Measurements from ENCODE around the gene LRRC41. TPM values are rescaled to one million over a fixed set of nuclear protein-coding genes. Genes with fewer than 3 reads are reported as not detected.

The LRRC41 gene
- total and polyA plus RNA-seq, 2 experiments from 2014 or later: 20.1 to 69.4 TPM

DNA sequence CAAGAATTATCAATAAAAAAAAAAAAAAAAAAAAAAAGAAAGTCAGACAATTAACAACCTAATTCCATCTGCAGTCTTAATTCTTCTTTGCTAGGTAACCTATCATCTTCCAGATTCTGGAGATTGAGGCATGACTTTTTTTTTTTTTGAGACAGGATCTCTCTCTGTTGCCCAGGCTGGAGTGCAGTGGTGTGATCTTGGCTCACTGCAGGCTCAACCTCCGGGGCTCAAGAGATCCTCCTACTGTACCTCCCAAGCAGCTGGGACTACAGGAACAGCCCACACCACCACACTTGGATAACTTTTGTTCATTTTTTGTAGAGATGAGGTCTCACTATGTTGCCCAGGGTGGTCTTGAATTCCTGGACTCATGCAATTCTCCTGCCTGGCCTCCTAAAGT lies 60.5 kb downstream of the LRRC41 start:
- Histone ChIP-seq H2AFZ (no peak overlapping the region), H3K79me2 (replicated peaks; ENCODE audit: insufficient read depth) (no peaks in the 10 kb centered on the region), H3K4me2 (no peak overlapping the region), H3K27me3 (ENCODE audit: insufficient read depth) (no peaks in the 10 kb centered on the region), H3F3A (replicated peaks; ENCODE audit: low read depth) (0 out of 2 replicates have a peak, but pooled peaks cover 2% of the 10 kb centered on the region), H3K9me2 (ENCODE audit: insufficient read depth) (no peaks in the 10 kb centered on the region), H3K4me1 (ENCODE audit: insufficient read depth) (no peaks in the 10 kb centered on the region), H3K36me3 (ENCODE audit: insufficient read depth) (no peaks in the 10 kb centered on the region), H3K27ac (ENCODE audit: low read depth) (no peak overlapping the region), H3K4me3 (no peak overlapping the region), H4K20me1 (replicated peaks; ENCODE audit: insufficient read depth) (no peaks in the 10 kb centered on the region)
- peaks cover 22% of the 10 kb centered on the region for H3K36me3 Mint-ChIP-seq (ENCODE audit: low read depth)
- DNase-seq (ENCODE audit: low spot score) (no peak), ATAC-seq (no peak)
- H3K27me3 Mint-ChIP-seq (ENCODE audit: insufficient read depth, low read depth, poor library complexity): peaks cover 15% of the 10 kb centered on the region
- no peaks in the 10 kb centered on the region; the same call in 2 of the 3 replicates for H3K4me1 Mint-ChIP-seq
- H3K4me3 Mint-ChIP-seq: no peak overlapping the region
- peaks cover 29% of the 10 kb centered on the region for H3K9me3 Mint-ChIP-seq
- H3K27ac Mint-ChIP-seq: no peak overlapping the region
- no peak for TF ChIP-seq STAT1 (IDR thresholded peaks at IDR 0.05; ENCODE audit: unreplicated experiment)
- TF ChIP-seq CTCF (conservative IDR thresholded peaks at IDR 0.05; ENCODE audit: low read depth in 2 of 2): no peak
- no peak for TF ChIP-seq ZNF331 (CRISPR knock-in tag; IDR thresholded peaks at IDR 0.05; ENCODE audit: low read depth)
- TF ChIP-seq ZNF114 (CRISPR knock-in tag; IDR thresholded peaks at IDR 0.05): no peak
- TF ChIP-seq, protein P1, sequence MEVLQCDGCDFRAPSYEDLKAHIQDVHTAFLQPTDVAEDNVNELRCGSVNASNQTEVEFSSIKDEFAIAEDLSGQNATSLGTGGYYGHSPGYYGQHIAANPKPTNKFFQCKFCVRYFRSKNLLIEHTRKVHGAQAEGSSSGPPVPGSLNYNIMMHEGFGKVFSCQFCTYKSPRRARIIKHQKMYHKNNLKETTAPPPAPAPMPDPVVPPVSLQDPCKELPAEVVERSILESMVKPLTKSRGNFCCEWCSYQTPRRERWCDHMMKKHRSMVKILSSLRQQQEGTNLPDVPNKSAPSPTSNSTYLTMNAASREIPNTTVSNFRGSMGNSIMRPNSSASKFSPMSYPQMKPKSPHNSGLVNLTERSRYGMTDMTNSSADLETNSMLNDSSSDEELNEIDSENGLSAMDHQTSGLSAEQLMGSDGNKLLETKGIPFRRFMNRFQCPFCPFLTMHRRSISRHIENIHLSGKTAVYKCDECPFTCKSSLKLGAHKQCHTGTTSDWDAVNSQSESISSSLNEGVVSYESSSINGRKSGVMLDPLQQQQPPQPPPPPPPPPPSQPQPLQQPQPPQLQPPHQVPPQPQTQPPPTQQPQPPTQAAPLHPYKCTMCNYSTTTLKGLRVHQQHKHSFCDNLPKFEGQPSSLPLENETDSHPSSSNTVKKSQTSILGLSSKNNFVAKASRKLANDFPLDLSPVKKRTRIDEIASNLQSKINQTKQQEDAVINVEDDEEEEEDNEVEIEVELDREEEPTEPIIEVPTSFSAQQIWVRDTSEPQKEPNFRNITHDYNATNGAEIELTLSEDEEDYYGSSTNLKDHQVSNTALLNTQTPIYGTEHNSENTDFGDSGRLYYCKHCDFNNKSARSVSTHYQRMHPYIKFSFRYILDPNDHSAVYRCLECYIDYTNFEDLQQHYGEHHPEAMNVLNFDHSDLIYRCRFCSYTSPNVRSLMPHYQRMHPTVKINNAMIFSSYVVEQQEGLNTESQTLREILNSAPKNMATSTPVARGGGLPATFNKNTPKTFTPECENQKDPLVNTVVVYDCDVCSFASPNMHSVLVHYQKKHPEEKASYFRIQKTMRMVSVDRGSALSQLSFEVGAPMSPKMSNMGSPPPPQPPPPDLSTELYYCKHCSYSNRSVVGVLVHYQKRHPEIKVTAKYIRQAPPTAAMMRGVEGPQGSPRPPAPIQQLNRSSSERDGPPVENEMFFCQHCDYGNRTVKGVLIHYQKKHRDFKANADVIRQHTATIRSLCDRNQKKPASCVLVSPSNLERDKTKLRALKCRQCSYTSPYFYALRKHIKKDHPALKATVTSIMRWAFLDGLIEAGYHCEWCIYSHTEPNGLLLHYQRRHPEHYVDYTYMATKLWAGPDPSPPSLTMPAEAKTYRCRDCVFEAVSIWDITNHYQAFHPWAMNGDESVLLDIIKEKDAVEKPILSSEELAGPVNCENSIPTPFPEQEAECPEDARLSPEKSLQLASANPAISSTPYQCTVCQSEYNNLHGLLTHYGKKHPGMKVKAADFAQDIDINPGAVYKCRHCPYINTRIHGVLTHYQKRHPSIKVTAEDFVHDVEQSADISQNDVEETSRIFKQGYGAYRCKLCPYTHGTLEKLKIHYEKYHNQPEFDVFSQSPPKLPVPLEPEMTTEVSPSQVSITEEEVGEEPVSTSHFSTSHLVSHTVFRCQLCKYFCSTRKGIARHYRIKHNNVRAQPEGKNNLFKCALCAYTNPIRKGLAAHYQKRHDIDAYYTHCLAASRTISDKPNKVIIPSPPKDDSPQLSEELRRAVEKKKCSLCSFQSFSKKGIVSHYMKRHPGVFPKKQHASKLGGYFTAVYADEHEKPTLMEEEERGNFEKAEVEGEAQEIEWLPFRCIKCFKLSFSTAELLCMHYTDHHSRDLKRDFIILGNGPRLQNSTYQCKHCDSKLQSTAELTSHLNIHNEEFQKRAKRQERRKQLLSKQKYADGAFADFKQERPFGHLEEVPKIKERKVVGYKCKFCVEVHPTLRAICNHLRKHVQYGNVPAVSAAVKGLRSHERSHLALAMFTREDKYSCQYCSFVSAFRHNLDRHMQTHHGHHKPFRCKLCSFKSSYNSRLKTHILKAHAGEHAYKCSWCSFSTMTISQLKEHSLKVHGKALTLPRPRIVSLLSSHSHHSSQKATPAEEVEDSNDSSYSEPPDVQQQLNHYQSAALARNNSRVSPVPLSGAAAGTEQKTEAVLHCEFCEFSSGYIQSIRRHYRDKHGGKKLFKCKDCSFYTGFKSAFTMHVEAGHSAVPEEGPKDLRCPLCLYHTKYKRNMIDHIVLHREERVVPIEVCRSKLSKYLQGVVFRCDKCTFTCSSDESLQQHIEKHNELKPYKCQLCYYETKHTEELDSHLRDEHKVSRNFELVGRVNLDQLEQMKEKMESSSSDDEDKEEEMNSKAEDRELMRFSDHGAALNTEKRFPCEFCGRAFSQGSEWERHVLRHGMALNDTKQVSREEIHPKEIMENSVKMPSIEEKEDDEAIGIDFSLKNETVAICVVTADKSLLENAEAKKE (CRISPR knock-in tag; IDR thresholded peaks at IDR 0.05): no peak
- TF ChIP-seq POLR2AphosphoS5 (IDR thresholded peaks at IDR 0.05; ENCODE audit: low read depth): no peak
- TF ChIP-seq CREB1 (CRISPR knock-in tag; IDR thresholded peaks at IDR 0.05; ENCODE audit: low read depth): no peak
- no peak for TF ChIP-seq EZH2phosphoT487 (IDR thresholded peaks at IDR 0.05; ENCODE audit: unreplicated experiment)
- TF ChIP-seq REST (IDR thresholded peaks at IDR 0.05; ENCODE audit: unreplicated experiment): no peak
- TF ChIP-seq, protein P2, sequence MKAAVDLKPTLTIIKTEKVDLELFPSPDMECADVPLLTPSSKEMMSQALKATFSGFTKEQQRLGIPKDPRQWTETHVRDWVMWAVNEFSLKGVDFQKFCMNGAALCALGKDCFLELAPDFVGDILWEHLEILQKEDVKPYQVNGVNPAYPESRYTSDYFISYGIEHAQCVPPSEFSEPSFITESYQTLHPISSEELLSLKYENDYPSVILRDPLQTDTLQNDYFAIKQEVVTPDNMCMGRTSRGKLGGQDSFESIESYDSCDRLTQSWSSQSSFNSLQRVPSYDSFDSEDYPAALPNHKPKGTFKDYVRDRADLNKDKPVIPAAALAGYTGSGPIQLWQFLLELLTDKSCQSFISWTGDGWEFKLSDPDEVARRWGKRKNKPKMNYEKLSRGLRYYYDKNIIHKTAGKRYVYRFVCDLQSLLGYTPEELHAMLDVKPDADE (IDR thresholded peaks at IDR 0.05): no peak
- no peak for TF ChIP-seq NANOG (IDR thresholded peaks at IDR 0.05; ENCODE audit: borderline replicate concordance)
- no peak for TF ChIP-seq EZH2 (IDR thresholded peaks at IDR 0.05; ENCODE audit: low read depth, unreplicated experiment)
- no peak for TF ChIP-seq JUNB (IDR thresholded peaks at IDR 0.05; ENCODE audit: unreplicated experiment)

Data from GM23338 (cell line).